GM10248 (cell line): ENCODE measurements around the gene FAM216A.

Source experiments
- CTCF ChIA-PET: fragments of 300-600 bp; sonication (Branson Sonifier 250); formaldehyde crosslinking; extraction: SDS; loops from one replicate; lab custom pipeline; 2021; ENCODE audit warnings: antibody characterized with exemption; lab: Yijun Ruan, JAX
- POLR2A ChIA-PET: fragments of 350-650 bp; sonication (Branson Sonifier 250); formaldehyde crosslinking; extraction: SDS; loops from one replicate; lab custom pipeline; 2020; ENCODE audit warnings: antibody characterized with exemption; lab: Yijun Ruan, JAX
- DNase-seq: peaks from one replicate; pipeline ENCODE4 v3.0.0; 2012; ENCODE audit errors: extremely low spot score
- CTCF ChIP-seq: IDR thresholded peaks from 2 replicates; pipeline ENCODE4 v1.5.1; 2012; ENCODE audit warnings: mild to moderate bottlenecking, low read depth; ENCODE audit errors: extremely low read depth, missing control alignments, control extremely low read depth

Gene FAM216A

GRCh38 chr12:110431957-110432587 is 36.6 kb upstream of the FAM216A start:
- CTCF ChIA-PET, result interaction anchor here (0.6 to 2.5 kb wide), 76 partner anchors 10 to 579 kb away, joined by 3 to 38 read pairs (median 4); partner anchors contain the start of genes ARPC3, ATP2A2, FAM216A and GPN3
- POLR2A ChIA-PET, result interaction anchor here (0.6 to 0.8 kb wide), 4 partner anchors 18 to 1648 kb away, joined by 3 to 5 read pairs (median 4); partner anchors contain the start of gene ARPC3
- no peak for TF ChIP-seq CTCF
- DNase-seq, result no peak

DNA sequence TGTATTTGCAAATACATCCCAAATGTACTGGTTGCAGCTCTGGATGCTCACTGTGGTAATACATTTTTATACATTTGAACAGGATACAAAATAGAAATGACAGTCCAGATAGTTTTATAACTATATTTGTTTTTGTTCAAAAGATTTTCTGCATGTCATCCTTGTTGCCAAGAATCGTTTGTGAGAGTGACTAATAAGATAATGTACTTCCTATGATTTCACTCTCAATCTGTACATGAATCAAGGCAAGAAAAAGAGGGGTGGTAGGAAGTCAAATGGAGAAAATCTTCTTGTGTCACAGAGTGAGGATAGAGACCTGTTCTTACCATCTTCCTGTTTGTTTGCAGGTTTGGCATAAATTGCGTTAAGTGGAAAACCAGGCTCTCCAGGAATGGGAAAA is 32.4 kb upstream of the FAM216A start:
- DNase-seq, result no peak
- no peak for TF ChIP-seq CTCF
- ChIA-PET POLR2A (no interaction called here), CTCF (no interaction called here)

DNA sequence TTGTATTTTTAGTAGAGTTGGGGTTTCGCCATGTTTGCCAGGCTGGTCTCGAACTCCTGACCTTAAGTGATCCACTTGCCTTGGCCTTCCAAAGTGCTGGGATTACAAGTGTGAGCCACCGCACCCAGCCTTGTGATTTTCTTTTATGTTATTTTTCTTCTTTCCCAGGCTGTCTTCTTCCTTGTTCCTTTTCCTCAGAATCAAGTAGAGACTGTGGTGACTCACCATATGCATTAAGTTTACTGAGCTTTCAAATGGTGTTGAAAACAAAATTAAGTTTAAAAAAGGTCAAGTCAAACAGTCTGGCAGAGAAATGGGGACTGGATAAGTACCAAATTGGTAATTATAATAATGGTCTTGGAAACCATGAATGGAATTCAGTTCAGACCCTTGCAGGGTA is 24.2 kb upstream of the FAM216A start:
- CTCF ChIA-PET, result interaction anchor here (5.4 kb wide), 1 partner anchor 13 kb away, joined by 30 read pairs; no protein-coding TSS in a partner anchor

DNA sequence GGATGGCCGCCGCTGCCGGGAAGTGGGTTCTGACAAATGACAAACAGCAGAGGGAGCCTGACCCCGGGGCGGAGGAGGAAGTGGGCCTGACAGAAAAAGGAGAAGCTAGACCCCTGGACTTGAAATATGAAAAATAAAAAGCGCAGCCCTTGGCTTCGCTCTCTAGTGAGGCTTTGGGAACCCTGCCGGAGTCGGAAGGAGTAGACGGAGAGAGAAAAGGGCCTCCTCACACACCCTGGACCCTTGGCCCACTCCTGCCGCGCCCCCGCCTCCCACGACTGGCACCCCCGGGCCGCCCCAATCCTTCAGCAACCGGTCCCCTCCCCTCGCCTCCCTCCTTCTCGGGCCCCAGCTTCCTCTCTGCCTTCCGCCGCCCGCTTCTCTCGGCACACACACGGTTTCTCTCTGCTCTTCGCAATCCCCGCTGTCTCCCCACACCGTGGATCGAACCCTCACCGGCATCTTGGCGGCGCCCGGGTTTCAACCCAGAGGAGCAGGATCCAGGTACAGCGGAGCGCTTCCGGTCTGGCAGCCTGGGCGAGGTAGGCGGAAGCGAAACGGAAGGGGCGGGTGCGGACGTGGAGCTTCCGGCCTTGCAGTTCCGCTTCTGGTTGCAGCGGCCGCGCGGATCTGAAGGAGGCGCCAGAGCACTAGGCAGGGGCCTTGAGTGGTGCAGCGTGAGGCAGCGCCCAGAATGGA is 18.7 kb upstream of the FAM216A start, which contains the start of gene ARPC3:
Gene ARPC3 (minus strand): TSS at position 539 of the 699 bp plus-strand sequence. CDS start 77 bp downstream, at position 462.
- ChIA-PET POLR2A (interaction anchor here (0.9 to 1.1 kb wide), 4 partner anchors 17 to 162 kb away, joined by 3 to 8 read pairs (median 4); partner anchors contain the start of gene GPN3), CTCF (interaction anchor here (0.6 to 8.8 kb wide), 69 partner anchors 9 to 605 kb away, joined by 3 to 141 read pairs (median 4); partner anchors contain the start of genes FAM216A, GPN3, RAD9B and VPS29)
- peak; percentile 93 for DNase-seq
- TF ChIP-seq CTCF, result peak; percentile 99

More for the DNA sequence above, 24.2 kb upstream of the FAM216A start:
- no peak for TF ChIP-seq CTCF
- DNase-seq, result no peak
- POLR2A ChIA-PET, result interaction anchor here (0.6 kb wide), 1 partner anchor 13 kb away, joined by 4 read pairs; no protein-coding TSS in a partner anchor

DNA sequence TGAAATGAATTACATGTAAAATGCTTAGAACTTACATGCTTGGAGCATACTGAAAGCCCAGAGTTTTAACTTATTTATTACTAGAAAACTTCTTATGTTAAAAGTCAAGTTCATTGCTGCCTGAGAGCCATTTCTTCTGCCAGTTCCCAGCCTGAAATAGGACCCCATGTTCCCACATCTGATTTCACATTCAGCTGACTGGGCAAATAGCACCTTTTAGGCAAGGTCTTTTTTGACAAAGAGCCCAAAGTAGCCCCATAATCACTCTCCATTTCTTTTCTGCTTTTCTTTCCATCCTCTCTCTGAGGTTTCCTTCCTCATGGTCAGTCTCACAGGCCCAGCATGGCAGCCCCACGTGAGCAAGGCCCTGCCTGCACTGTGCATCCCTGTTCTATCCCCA is 17.4 kb upstream of the FAM216A start:
- CTCF ChIA-PET, result interaction anchor here (0.9 to 8.8 kb wide), 15 partner anchors 12 to 437 kb away, joined by 3 to 141 read pairs (median 7); partner anchors contain the start of genes FAM216A, GPN3, RAD9B and VPS29
- TF ChIP-seq CTCF, result no peak
- POLR2A ChIA-PET, result no interaction called here
- DNase-seq, result no peak
